Transverse colon (tissue), 4 donors: Measurements from ENCODE around the gene BCO2. TPM values are rescaled to one million over a fixed set of nuclear protein-coding genes. Genes with fewer than 3 reads are reported as not detected.

ENCODE experiments used
- DNase-seq: peaks from one replicate; pipeline ENCODE4 v3.0.0-alpha.2; 2019
- H3K27ac ChIP-seq, 4 donors: fragments of 200-600 bp; sonication (generic); 2 replicates each; pipeline ENCODE4 v1.5.1; 2016 to 2018; ENCODE audit warnings: inconsistent platforms in 4 of 4
- H3K27me3 ChIP-seq: fragments of 200-600 bp; sonication (generic); 2 replicates; pipeline ENCODE4 v1.5.1; 2017; ENCODE audit warnings: inconsistent platforms
- H3K36me3 ChIP-seq, 4 donors: fragments of 200-600 bp; sonication (generic); 2 replicates each; pipeline ENCODE4 v1.5.1; 2017 to 2019; ENCODE audit warnings: inconsistent platforms in 4 of 4
- H3K4me1 ChIP-seq, 4 donors: fragments of 200-600 bp; sonication (generic); 2 replicates each; pipeline ENCODE4 v1.5.1; 2017 to 2020; ENCODE audit warnings: inconsistent platforms in 4 of 4
- H3K4me3 ChIP-seq, 4 donors: fragments of 200-600 bp; sonication (generic); 1 replicate in 1 of 4; 2 replicates in 3 of 4; pipeline versions ENCODE4 v1.5.1 to v1.6.1; 2017 to 2019; ENCODE audit warnings: inconsistent platforms in 4 of 4
- H3K9me3 ChIP-seq, 2 donors: fragments of 200-600 bp; sonication (generic); 2 replicates each; pipeline ENCODE4 v1.5.1; 2017 to 2019; ENCODE audit warnings: inconsistent platforms in 2 of 2
- EP300 ChIP-seq: sonication (generic); formaldehyde crosslinking; IDR thresholded peaks from one replicate; pipeline ENCODE4 v1.6.1; 2017; ENCODE audit warnings: antibody characterized with exemption, low read depth
- POLR2A ChIP-seq: fragments of 450-650 bp; IDR thresholded peaks from one replicate; pipeline ENCODE4 v1.6.1; 2016; ENCODE audit warnings: antibody characterized with exemption, mild to moderate bottlenecking, moderate library complexity
- POLR2AphosphoS5 ChIP-seq, 3 donors: sonication (generic); formaldehyde crosslinking; IDR thresholded peaks; one replicate each; pipeline ENCODE4 v1.6.1; 2016; ENCODE audit warnings: antibody characterized with exemption in 3 of 3
- WGBS, 2 donors: methylation state at CpG; one replicate each; pipeline ENCODE4 v1.1.5; 2018; ENCODE audit warnings: low coverage in 1 of 2; 5-methylcytosine and 5-hydroxymethylcytosine counted together
- in situ Hi-C, 4 donors: fragments of 200-750 bp; cut with MboI; loops; one replicate each; pipeline versions ENCODE4 v1.15.0 to v1.15.1; 2017; ENCODE audit warnings: low sequenced_read_pairs in 3 of 4, low pct_ligation_motif_present in 1 of 4, low pct_unique_long_range_greater_than_20kb in 1 of 4
- intact Hi-C: fragments of 100-400 bp; cut with DNase I; formaldehyde crosslinking; loops from one replicate; pipeline ENCODE4 v1.15.1; 2023; ENCODE audit warnings: low total_unique reads
- total RNA-seq, 4 donors: library from RNA; depleted of rRNA; stranded (reverse); fragments of >200 nt; gene quantifications; one replicate each; pipeline ENCODE4 v1.1.0, GENCODE V29; 2016
- TF ChIP-seq, protein P1 (sequence below), 5 experiments: fragments of 200-600 bp in 3 of 5; fragments of 450-650 bp in 2 of 5; sonication (generic) in 3 of 5; IDR thresholded peaks; 1 replicate in 2 of 5; 2 replicates in 3 of 5; pipeline ENCODE4 v1.5.1; 2016 to 2017; ENCODE audit warnings: antibody characterized with exemption in 5 of 5, inconsistent platforms in 3 of 5, mild to moderate bottlenecking in 2 of 5, moderate library complexity in 1 of 5

BCO2 gene
- total RNA-seq, 4 donors from 2014 or later, result 2.8 to 12.1 (median 4.0) TPM

DNA sequence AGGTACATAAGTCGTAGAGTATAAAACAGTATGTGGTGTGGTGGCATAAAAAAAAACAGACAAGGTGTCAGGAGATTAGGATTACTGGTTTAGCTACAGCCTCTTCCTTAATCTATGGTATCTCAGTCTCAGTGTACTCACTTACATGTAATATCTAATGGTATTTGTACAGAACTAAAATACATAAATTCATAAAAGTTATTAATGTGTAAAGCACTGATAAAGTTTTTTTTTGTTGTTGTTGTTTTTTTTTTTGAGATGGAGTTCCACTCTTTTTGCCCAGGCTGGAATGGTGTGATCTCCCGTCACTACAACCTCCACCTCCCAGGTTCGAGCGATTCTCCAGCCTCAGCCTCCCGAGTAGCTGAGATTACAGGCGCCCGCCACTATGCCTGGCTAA, 53.8 kb downstream of the BCO2 start:
- DNase-seq, result no peak
- H3K9me3 ChIP-seq, result no peaks in the 10 kb centered on the region
- 86 to 95% methylated on average over 1 to 7 of the region's 7 CpGs for WGBS, 2 donors
- intact Hi-C loops (no loop called here), in situ Hi-C loops (no loop called here)
- H3K4me3 ChIP-seq, result no peak overlapping the region
- peaks cover 6 to 14% (median 10%) of the 10 kb centered on the region in 4 donors for H3K4me1 ChIP-seq
- H3K27me3 ChIP-seq, result no peaks in the 10 kb centered on the region
- peak overlapping the region in 1 of 4 donors; percentile 34 for H3K27ac ChIP-seq
- H3K36me3 ChIP-seq, result peaks cover 0 to 17% (median 4%) of the 10 kb centered on the region in 4 donors
- no peak for TF ChIP-seq EP300

DNA sequence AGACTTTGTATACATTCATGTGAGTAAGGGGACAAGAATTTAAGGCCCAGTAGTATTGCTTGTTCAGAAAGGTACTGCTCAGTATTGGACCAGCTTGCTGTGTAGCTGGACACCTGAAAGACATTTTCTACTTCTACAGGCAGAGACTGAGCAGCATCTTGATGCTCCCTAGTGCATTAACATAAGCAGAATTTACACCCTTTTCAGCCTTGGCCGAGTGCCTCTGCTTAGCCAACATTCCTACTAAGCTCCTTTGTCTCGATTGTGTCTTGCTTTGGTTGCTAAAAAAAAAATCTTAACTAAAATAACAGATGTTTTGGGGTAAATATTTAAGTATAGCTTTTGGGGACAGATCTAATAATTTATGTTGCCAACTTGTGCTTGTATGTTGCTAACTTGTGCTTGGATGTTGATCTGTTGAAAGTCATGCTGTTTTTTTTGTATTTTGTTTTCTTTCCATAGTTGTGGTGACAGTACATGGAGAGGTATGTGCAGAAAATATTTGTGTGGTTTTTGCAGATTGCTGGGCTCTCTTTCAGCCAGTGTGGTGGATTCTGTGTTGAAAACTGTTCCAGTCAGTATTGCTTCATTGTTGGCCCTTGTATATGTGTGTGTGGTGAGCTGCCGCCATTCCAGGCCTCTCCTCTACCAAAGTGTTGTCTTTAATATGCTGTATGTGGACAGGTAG, 54.6 kb downstream of the BCO2 start:
- intact Hi-C loops, result no loop called here
- H3K9me3 ChIP-seq, result no peaks in the 10 kb centered on the region
- 55 to 58% methylated on average over 3 of the region's 3 CpGs for WGBS, 2 donors
- H3K36me3 ChIP-seq, result peaks cover 0 to 17% (median 4%) of the 10 kb centered on the region in 4 donors
- H3K4me1 ChIP-seq, result peaks cover 6 to 14% (median 10%) of the 10 kb centered on the region in 4 donors
- no peak overlapping the region for H3K4me3 ChIP-seq
- peak in 1 of 3 donors; percentile 6 for TF ChIP-seq POLR2AphosphoS5 (IDR thresholded peaks at IDR 0.05)
- no peak for TF ChIP-seq EP300
- no peak for TF ChIP-seq POLR2A
- H3K27me3 ChIP-seq, result no peaks in the 10 kb centered on the region
- in situ Hi-C loops, result no loop called here
- H3K27ac ChIP-seq, result peak overlapping the region in 2 of 4 donors; percentile 26 to 34
- no peak for DNase-seq

DNA sequence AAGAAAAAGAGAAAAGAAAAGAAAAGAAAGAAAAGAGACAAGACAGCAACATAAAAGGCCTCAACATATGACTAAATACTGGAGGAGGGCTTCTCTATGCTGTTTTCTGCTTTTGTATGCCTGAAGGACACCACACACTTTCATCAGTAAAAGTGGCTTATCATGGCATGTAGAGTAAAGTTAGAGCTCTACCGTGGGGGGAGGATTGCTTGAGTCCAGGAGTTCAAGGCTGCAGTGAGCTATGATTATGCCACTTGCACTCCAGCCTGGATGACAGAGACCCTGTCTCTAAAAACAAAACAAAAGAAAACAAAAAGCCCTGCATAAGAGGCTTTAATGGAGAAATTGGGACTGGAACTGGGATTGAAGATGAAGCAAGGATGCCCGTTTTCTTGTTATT, 56.6 kb downstream of the BCO2 start:
- Histone ChIP-seq H3K4me1 (peaks cover 6 to 9% (median 8%) of the 10 kb centered on the region in 4 donors), H3K27ac (no peak overlapping the region), H3K9me3 (no peaks in the 10 kb centered on the region), H3K27me3 (no peaks in the 10 kb centered on the region), H3K36me3 (peaks cover 0 to 36% (median 10%) of the 10 kb centered on the region in 4 donors), H3K4me3 (no peak overlapping the region)
- WGBS, 2 donors, result 75 to 76% methylated on average over 2 of the region's 2 CpGs
- no peak for TF ChIP-seq EP300
- TF ChIP-seq, protein P1, sequence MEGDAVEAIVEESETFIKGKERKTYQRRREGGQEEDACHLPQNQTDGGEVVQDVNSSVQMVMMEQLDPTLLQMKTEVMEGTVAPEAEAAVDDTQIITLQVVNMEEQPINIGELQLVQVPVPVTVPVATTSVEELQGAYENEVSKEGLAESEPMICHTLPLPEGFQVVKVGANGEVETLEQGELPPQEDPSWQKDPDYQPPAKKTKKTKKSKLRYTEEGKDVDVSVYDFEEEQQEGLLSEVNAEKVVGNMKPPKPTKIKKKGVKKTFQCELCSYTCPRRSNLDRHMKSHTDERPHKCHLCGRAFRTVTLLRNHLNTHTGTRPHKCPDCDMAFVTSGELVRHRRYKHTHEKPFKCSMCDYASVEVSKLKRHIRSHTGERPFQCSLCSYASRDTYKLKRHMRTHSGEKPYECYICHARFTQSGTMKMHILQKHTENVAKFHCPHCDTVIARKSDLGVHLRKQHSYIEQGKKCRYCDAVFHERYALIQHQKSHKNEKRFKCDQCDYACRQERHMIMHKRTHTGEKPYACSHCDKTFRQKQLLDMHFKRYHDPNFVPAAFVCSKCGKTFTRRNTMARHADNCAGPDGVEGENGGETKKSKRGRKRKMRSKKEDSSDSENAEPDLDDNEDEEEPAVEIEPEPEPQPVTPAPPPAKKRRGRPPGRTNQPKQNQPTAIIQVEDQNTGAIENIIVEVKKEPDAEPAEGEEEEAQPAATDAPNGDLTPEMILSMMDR (IDR thresholded peaks at IDR 0.05), result no peak
- TF ChIP-seq POLR2A, result no peak
- no peak for TF ChIP-seq POLR2AphosphoS5 (IDR thresholded peaks at IDR 0.05)
- in situ Hi-C loops (no loop called here), intact Hi-C loops (no loop called here)
- no peak for DNase-seq

DNA sequence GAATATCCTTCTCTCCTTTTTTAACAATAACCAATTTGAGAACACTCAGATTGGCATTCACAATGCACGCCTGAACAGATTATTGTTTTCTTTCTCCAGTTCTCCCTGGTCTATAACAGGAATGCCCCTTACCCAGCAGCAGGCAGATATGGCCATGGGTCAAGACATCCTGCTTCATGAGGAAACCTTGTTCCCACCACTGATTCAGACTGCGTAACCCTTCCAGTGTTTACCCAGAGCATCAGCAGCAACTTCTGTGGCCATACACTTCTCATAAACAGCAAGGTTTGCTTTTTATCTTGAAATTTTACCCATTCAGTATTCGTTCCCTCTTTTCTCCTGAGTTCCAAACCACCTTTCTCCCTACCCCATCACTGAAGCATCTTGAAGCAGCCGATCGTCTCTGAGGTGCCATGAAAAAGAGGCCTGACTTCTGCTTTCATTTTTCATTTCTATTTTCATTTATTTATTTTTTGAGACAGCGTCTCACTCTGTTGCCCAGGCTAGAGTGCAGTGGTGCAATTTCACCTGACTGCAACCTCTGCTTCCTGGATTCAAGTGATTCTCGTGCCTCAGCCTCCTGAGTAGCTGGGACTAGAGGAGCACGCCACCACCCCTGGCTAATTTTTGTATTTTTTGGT, 60.6 kb downstream of the BCO2 start:
- DNase-seq, result no peak
- 83 to 87% methylated on average over 4 to 8 of the region's 8 CpGs for WGBS, 2 donors
- Histone ChIP-seq H3K9me3 (no peaks in the 10 kb centered on the region), H3K27me3 (no peaks in the 10 kb centered on the region), H3K4me1 (no peaks in the 10 kb centered on the region), H3K4me3 (no peak overlapping the region), H3K27ac (no peak overlapping the region), H3K36me3 (peaks cover 0 to 36% (median 8%) of the 10 kb centered on the region in 4 donors)
- TF ChIP-seq EP300 (no peak), POLR2A (no peak), POLR2AphosphoS5 (IDR thresholded peaks at IDR 0.05) (no peak)
- TF ChIP-seq, protein P1 (IDR thresholded peaks at IDR 0.05), result no peak
- in situ Hi-C loops (no loop called here), intact Hi-C loops (no loop called here)

DNA sequence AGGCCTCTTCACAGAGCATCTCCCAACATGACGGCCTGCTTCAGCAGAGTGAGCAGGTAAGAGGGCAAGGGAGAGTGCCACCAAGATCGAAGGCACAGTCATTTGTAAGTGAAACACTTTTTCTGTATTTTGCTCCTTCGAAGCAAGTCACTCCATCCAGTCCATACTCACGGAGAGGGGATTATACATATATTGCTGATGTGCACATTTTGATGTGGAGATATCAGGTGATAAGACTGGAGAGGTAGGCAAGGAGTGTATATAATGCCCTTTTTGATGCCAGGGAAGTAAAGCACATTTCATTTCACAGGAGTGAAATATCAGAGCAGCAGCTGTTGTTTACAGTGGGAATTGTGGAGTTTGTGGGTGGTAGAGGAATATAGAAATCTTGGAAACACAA, 62.1 kb downstream of the BCO2 start:
- TF ChIP-seq POLR2A (no peak), EP300 (no peak), POLR2AphosphoS5 (IDR thresholded peaks at IDR 0.05) (no peak)
- TF ChIP-seq, protein P1 (IDR thresholded peaks at IDR 0.05), result no peak
- Histone ChIP-seq H3K4me3 (no peak overlapping the region), H3K27me3 (no peaks in the 10 kb centered on the region), H3K27ac (no peak overlapping the region), H3K9me3 (no peaks in the 10 kb centered on the region), H3K36me3 (peaks cover 0 to 36% (median 8%) of the 10 kb centered on the region in 4 donors), H3K4me1 (peaks cover 0 to 3% (median 0%) of the 10 kb centered on the region in 4 donors)
- no peak for DNase-seq
- in situ Hi-C loops, result no loop called here
- intact Hi-C loops, result no loop called here
- WGBS, 2 donors, result 91 to 96% methylated on average over 4 of the region's 4 CpGs
